K562 (cell line): ENCODE data around the gene KCNA1. TPM values are rescaled to one million over a fixed set of nuclear protein-coding genes. Genes with fewer than 3 reads are reported as not detected.

Experiments used
- ATAC-seq: fragments of 200-7000 bp; cut with Tn5 transposase; 3 replicates; pipeline ENCODE4 v1.9.1; 2020; ENCODE audit warnings: moderate library complexity
- BruUV-seq: library from RNA; stranded (reverse); fragments of 400-500 nt; replicated peaks from 2 replicates; lab custom pipeline; 2021; lab: Mats Ljungman, UMichigan
- CTCF ChIA-PET: fragments of 300-600 bp; formaldehyde crosslinking; extraction: SDS; loops from one replicate; lab custom pipeline; 2021; ENCODE audit warnings: low intra/inter-chr PET ratio; lab: Yijun Ruan, JAX
- POLR2A ChIA-PET: fragments of 300-600, 350-650 bp; sonication (Branson Sonifier 250); formaldehyde crosslinking; extraction: SDS; loops from one replicate; lab custom pipeline; 2021; ENCODE audit warnings: antibody characterized with exemption, inconsistent platforms; lab: Yijun Ruan, JAX
- DNase-seq, 4 experiments: peaks; one replicate each; pipeline versions ENCODE4 v3.0.0 to v3.0.0-alpha.2; 2011 to 2018; ENCODE audit warnings: low spot score in 3 of 4, mixed read lengths in 3 of 4; ENCODE audit errors: extremely low read depth in 1 of 4
- FAIRE-seq: peaks from 2 replicates; lab custom pipeline; 2011; peaks lifted over from hg19 to GRCh38; lab: Jason Lieb, UNC
- H2AFZ ChIP-seq: 2 replicates; pipeline ENCODE4 v1.6.0; 2011; ENCODE audit warnings: low read depth, low read length, control low read depth, inconsistent platforms
- H3K27ac ChIP-seq: fragments of 200-600 bp; 3 replicates; pipeline ENCODE4 v1.8.0; 2011; ENCODE audit warnings: low read depth, mild to moderate bottlenecking, control low read depth, inconsistent platforms, low read length, moderate library complexity, mixed read lengths; ENCODE audit errors: extremely low read depth
- H3K27me3 ChIP-seq, 2 experiments: fragments of 300-600 bp in 1 of 2; 2 replicates in 1 of 2; 3 replicates in 1 of 2; pipeline versions ENCODE4 v1.6.0 to v1.8.0; 2011; ENCODE audit warnings: inconsistent platforms in 2 of 2, low read length in 2 of 2, mild to moderate bottlenecking in 1 of 2, mixed read lengths in 1 of 2, moderate library complexity in 1 of 2; ENCODE audit not compliant: control insufficient read depth in 2 of 2, insufficient read depth in 2 of 2
- H3K36me3 ChIP-seq: fragments of 300-600 bp; 3 replicates; pipeline ENCODE4 v1.8.0; 2011; ENCODE audit warnings: mild to moderate bottlenecking, low read length, inconsistent platforms; ENCODE audit not compliant: control insufficient read depth, insufficient read depth
- H3K4me1 ChIP-seq, 2 experiments: fragments of 200-600 bp in 1 of 2; replicated peaks in 1 of 2; 2 replicates in 1 of 2; 3 replicates in 1 of 2; pipeline versions ENCODE4 v1.5.1 to v1.8.0; 2011; ENCODE audit warnings: inconsistent platforms in 2 of 2, low read length in 2 of 2, mild to moderate bottlenecking in 1 of 2, mixed read lengths in 1 of 2, moderate library complexity in 1 of 2; ENCODE audit not compliant: control insufficient read depth in 2 of 2, insufficient read depth in 2 of 2
- H3K4me2 ChIP-seq: 2 replicates; pipeline ENCODE4 v1.6.1; 2011; ENCODE audit warnings: low read length, control low read depth, inconsistent platforms, mixed read lengths; ENCODE audit not compliant: insufficient read depth
- H3K4me3 ChIP-seq: fragments of 200-600 bp; sonication (generic), shearing (Covaris generic); 2 replicates; pipeline ENCODE4 v1.5.1; 2016; ENCODE audit warnings: control low read depth, inconsistent platforms
- H3K79me2 ChIP-seq: fragments of 200-600 bp; 3 replicates; pipeline ENCODE4 v1.8.0; 2011; ENCODE audit warnings: low read length, inconsistent platforms; ENCODE audit not compliant: control insufficient read depth, insufficient read depth
- H3K9ac ChIP-seq, 2 experiments: 2 replicates each; pipeline versions ENCODE4 v1.6.0 to v1.6.1; 2011; ENCODE audit warnings: low read depth in 2 of 2, low read length in 2 of 2, control low read depth in 1 of 2, inconsistent platforms in 1 of 2, mild to moderate bottlenecking in 1 of 2, mixed read lengths in 1 of 2; ENCODE audit not compliant: insufficient read depth in 1 of 2
- H3K9me1 ChIP-seq: one replicate; pipeline ENCODE4 v1.6.0; 2011; ENCODE audit warnings: inconsistent platforms, mild to moderate bottlenecking, low read length, moderate library complexity; ENCODE audit not compliant: control insufficient read depth, insufficient read depth
- H3K9me3 ChIP-seq: replicated peaks from 2 replicates; pipeline ENCODE4 v1.5.1; 2011; ENCODE audit warnings: low read depth, low read length, inconsistent platforms; ENCODE audit not compliant: control insufficient read depth, insufficient read depth
- H4K20me1 ChIP-seq: replicated peaks from 2 replicates; pipeline ENCODE4 v1.6.1; 2011; ENCODE audit warnings: low read length, inconsistent platforms, mixed read lengths; ENCODE audit not compliant: control insufficient read depth, insufficient read depth
- BMI1 ChIP-seq: fragments of 150-350 bp; IDR thresholded peaks from 2 replicates; pipeline ENCODE4 v1.6.1; 2014; ENCODE audit warnings: low read length
- E2F8 ChIP-seq: fragments of 450-650 bp; IDR thresholded peaks from 2 replicates; pipeline ENCODE4 v1.7.1; 2018; ENCODE audit warnings: mild to moderate bottlenecking, low read depth; ENCODE audit not compliant: partially characterized antibody
- HNRNPLL ChIP-seq: fragments of 200-400 bp; formaldehyde crosslinking; IDR thresholded peaks from 2 replicates; pipeline ENCODE4 v1.6.1; 2017; ENCODE audit warnings: low read length, low read depth, mild to moderate bottlenecking; ENCODE audit not compliant: poor library complexity, severe bottlenecking
- IFI16 ChIP-seq: fragments of 250-450 bp; sonication (Bioruptor Pico); IDR thresholded peaks from 2 replicates; pipeline ENCODE4 v2.1.2; 2022; ENCODE audit warnings: mild to moderate bottlenecking, inconsistent platforms
- JUNB ChIP-seq: fragments of 450-650 bp; formaldehyde crosslinking; conservative IDR thresholded peaks from 2 replicates; pipeline ENCODE4 v1.4.0; 2020; ENCODE audit warnings: mild to moderate bottlenecking
- KLF6 ChIP-seq: fragments of 250-450 bp; sonication (Bioruptor Pico); IDR thresholded peaks from 2 replicates; pipeline ENCODE4 v1.4.0; 2020; ENCODE audit warnings: mild to moderate bottlenecking, moderate library complexity, borderline replicate concordance
- MYNN ChIP-seq, 2 experiments: sonication (generic); formaldehyde crosslinking in 1 of 2; IDR thresholded peaks; 2 replicates each; pipeline versions ENCODE4 v1.5.0 to v1.6.1; 2016 to 2020; ENCODE audit warnings: antibody characterized with exemption in 1 of 2, missing genetic modification reagents in 1 of 2
- NCOR1 ChIP-seq: fragments of 450-650 bp; IDR thresholded peaks from 2 replicates; pipeline ENCODE4 v1.6.1; 2016; ENCODE audit warnings: mild to moderate bottlenecking, moderate library complexity
- NR2C1 ChIP-seq, 2 experiments: fragments of 450-650 bp; IDR thresholded peaks; 2 replicates each; pipeline ENCODE4 v1.6.1; 2017; ENCODE audit warnings: mild to moderate bottlenecking in 2 of 2, antibody characterized with exemption in 1 of 2, inconsistent platforms in 1 of 2, missing compliant biosample characterization in 1 of 2, missing genetic modification characterization in 1 of 2
- PHF8 ChIP-seq: fragments of 200-600 bp; sonication (generic); IDR thresholded peaks from 2 replicates; pipeline ENCODE4 v1.6.1; 2012; ENCODE audit warnings: mixed run types, mild to moderate bottlenecking, inconsistent platforms, low read length, moderate library complexity, borderline replicate concordance
- PURB ChIP-seq: sonication (generic); formaldehyde crosslinking; IDR thresholded peaks from 2 replicates; pipeline ENCODE4 v1.9.0; 2021; ENCODE audit warnings: low read depth, mild to moderate bottlenecking, missing genetic modification reagents
- RCOR1 ChIP-seq, 2 experiments: IDR thresholded peaks; 2 replicates each; pipeline ENCODE4 v1.6.1; 2012; ENCODE audit warnings: low read depth in 2 of 2, low read length in 2 of 2, borderline replicate concordance in 1 of 2, improper control_type of control experiment in 1 of 2
- SRSF1 ChIP-seq: fragments of 200-400 bp; formaldehyde crosslinking; IDR thresholded peaks from 2 replicates; pipeline ENCODE4 v1.6.1; 2017; ENCODE audit warnings: mild to moderate bottlenecking, low read depth, low read length, moderate library complexity
- TFAP4 ChIP-seq: sonication (generic); formaldehyde crosslinking; IDR thresholded peaks from 2 replicates; pipeline ENCODE4 v1.8.0; 2022; ENCODE audit warnings: missing genetic modification reagents, mild to moderate bottlenecking, moderate library complexity, borderline replicate concordance
- ZFPM2 ChIP-seq: fragments of 250-450 bp; sonication (Bioruptor Pico); IDR thresholded peaks from 2 replicates; pipeline ENCODE4 v1.5.1; 2022; ENCODE audit warnings: mild to moderate bottlenecking
- WGBS: fragments of 100-300 bp; shearing (Covaris generic); methylation state at CpG from one replicate; pipeline ENCODE4 v1.1.6; 2016; ENCODE audit warnings: low coverage, mixed read lengths; ENCODE audit not compliant: insufficient coverage; ENCODE audit errors: missing lambda C conversion rate; 5-methylcytosine and 5-hydroxymethylcytosine counted together
- in situ Hi-C: fragments of 300-500 bp; cut with MboI; formaldehyde crosslinking; loops from 4 replicates; pipeline ENCODE4 v1.15.0; 2018; ENCODE audit warnings: inconsistent platforms, mixed read lengths
- intact Hi-C: fragments of 100-400 bp; cut with micrococcal nuclease; formaldehyde crosslinking; loops from 2 replicates; pipeline ENCODE4 v1.14.2; 2022
- polyA plus RNA-seq, 8 experiments: library from polyadenylated mRNA; depleted of rRNA in 4 of 8; stranded (reverse) in 5 of 8; unstranded in 3 of 8; fragments of >200 nt; fragmentation: Nextera tagmentation in 2 of 8; fragmentation: Illumina TruSeq in 1 of 8; extraction: Ambion mirVana in 2 of 8; extraction: Trizol in 1 of 8; gene quantifications; 2 replicates each; pipeline versions ENCODE4 v1.2.1 to v1.2.3, GENCODE V29; 2011 to 2014; ENCODE audit warnings: inconsistent platforms in 1 of 8, missing spikeins in 1 of 8
- total RNA-seq, 7 experiments: library from RNA; depleted of rRNA in 6 of 7; stranded (reverse); fragments of >200 nt in 6 of 7; fragmentation: Illumina TruSeq in 2 of 7; extraction: Trizol in 2 of 7; gene quantifications; 2 replicates each; pipeline versions ENCODE4 v1.2.1 to v1.2.3, GENCODE V29; 2011 to 2021; ENCODE audit warnings: low replicate concordance in 1 of 7

The KCNA1 gene
- total and polyA plus RNA-seq, 9 of the 15 experiments (the other 6 are each of a cell fraction or from before 2014, with no cell fraction given) = not detected

GRCh38 chr12:4954621-4955354 lies 45.1 kb downstream of the KCNA1 start:
- Histone ChIP-seq H3K4me2 (no peak overlapping the region), H3K4me3 (no peak overlapping the region), H3K36me3 (no peaks in the 10 kb centered on the region), H4K20me1 (no peaks in the 10 kb centered on the region), H3K9me1 (no peaks in the 10 kb centered on the region), H3K79me2 (no peaks in the 10 kb centered on the region), H3K27me3 (no peaks in the 10 kb centered on the region; a peak in 2 of 5 replicates), H3K9ac (no peak overlapping the region), H2AFZ (no peak overlapping the region), H3K27ac (no peak overlapping the region), H3K4me1 (no peaks in the 10 kb centered on the region), H3K9me3 (no peaks in the 10 kb centered on the region)
- POLR2A ChIA-PET = no interaction called here
- 0% methylated on average over 8 of the region's 10 CpGs for WGBS
- FAIRE-seq (no peak), DNase-seq (no peak), ATAC-seq (no peak)
- no TSS peak for BruUV-seq
- intact Hi-C loops = no loop called here
- no peak for TF ChIP-seq TFAP4 (CRISPR knock-in tag)
- TF ChIP-seq NR2C1 (IDR thresholded peaks at IDR 0.05) = no peak
- TF ChIP-seq NR2C1 (tag; IDR thresholded peaks at IDR 0.05) = no peak
- no peak for TF ChIP-seq BMI1
- TF ChIP-seq NCOR1 = no peak
- no peak for TF ChIP-seq JUNB (CRISPR knock-in tag)
- TF ChIP-seq RCOR1 (IDR thresholded peaks at IDR 0.05; ENCODE audit: borderline replicate concordance in 1 of 2, low read depth in 2 of 2, low read length in 2 of 2) = no peak
- no peak for TF ChIP-seq E2F8
- no peak for TF ChIP-seq KLF6 (CRISPR knock-in tag)
- no peak for TF ChIP-seq SRSF1
- TF ChIP-seq PHF8 = no peak
- no peak for TF ChIP-seq HNRNPLL
- no peak for TF ChIP-seq ZFPM2
- TF ChIP-seq IFI16 = no peak
- no peak for TF ChIP-seq MYNN (IDR thresholded peaks at IDR 0.05)
- TF ChIP-seq MYNN (CRISPR knock-in tag; IDR thresholded peaks at IDR 0.05) = no peak
- TF ChIP-seq PURB (CRISPR knock-in tag) = no peak
- in situ Hi-C loops = no loop called here
- CTCF ChIA-PET = no interaction called here
